ENCODE measurements around the gene CEACAM16.

DNA sequence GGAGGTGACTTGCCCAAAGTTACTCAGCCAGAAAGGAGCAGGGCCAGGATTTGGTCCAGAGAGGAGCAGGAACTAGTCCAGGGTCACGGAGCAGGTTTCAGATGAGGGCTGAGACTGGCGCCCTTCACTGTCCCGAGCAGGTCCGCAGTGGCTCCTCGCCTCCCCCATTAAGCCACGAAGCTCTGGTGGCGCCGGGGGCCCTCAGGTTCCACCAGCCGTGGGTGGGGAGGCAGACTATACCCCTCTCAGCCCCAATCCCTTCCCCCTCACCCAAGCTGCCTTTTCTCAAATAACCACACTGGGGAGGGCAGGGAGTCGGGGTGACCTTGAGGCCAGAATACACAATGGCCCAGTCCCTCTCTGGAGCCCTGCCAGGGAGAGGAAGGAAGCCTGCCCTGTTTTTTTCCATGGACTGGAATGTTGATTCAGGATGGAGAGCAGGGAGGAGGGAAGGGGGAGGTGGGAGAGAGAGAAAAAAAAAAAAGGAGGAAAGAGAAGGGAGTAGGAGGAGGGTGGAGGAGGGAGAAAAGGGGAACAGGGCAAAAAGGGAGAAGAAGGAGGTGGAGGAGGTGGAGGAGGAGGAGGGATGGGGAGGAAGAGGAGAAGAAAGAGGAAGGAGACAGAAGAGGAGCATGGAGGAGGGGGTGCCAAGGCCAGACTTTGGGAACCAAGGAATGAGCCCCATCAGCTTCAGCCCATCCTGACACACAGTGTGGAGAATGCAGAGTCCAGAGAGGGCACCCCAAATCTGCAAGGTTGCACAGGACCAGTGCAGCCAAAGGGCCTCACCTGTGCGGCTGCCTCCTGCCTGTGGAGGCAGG, 19.7 kb downstream of the CEACAM16 start:
- no peak for TF ChIP-seq POLR2A (IDR thresholded peaks at IDR 0.05)
- TF ChIP-seq, protein P1, sequence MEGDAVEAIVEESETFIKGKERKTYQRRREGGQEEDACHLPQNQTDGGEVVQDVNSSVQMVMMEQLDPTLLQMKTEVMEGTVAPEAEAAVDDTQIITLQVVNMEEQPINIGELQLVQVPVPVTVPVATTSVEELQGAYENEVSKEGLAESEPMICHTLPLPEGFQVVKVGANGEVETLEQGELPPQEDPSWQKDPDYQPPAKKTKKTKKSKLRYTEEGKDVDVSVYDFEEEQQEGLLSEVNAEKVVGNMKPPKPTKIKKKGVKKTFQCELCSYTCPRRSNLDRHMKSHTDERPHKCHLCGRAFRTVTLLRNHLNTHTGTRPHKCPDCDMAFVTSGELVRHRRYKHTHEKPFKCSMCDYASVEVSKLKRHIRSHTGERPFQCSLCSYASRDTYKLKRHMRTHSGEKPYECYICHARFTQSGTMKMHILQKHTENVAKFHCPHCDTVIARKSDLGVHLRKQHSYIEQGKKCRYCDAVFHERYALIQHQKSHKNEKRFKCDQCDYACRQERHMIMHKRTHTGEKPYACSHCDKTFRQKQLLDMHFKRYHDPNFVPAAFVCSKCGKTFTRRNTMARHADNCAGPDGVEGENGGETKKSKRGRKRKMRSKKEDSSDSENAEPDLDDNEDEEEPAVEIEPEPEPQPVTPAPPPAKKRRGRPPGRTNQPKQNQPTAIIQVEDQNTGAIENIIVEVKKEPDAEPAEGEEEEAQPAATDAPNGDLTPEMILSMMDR (IDR thresholded peaks at IDR 0.05 in 4 of 5, conservative IDR thresholded peaks at IDR 0.05 in 1 of 5) = no peak
